Stimulated activated effector memory CD8-positive, alpha-beta T cell treated with anti-CD3 and anti-CD28 coated beads, Interleukin-12 subunit alpha, Interleukin-12 subunit beta, amount 100 ng/mL, for 72 hours (primary cell): ENCODE data around the gene IQGAP3.

ENCODE experiments used
- ATAC-seq: fragments of 150-1000 bp; cut with Tn5 transposase; 2 replicates; pipeline ENCODE4 v1.10.0; 2021
- DNase-seq, 2 donors: peaks; one replicate each; pipeline ENCODE4 v3.0.0; 2021 to 2022; ENCODE audit warnings: low spot score in 2 of 2
- H3K27ac Mint-ChIP-seq: one replicate; pipeline ENCODE4 v1.8.0; 2022; ENCODE audit warnings: mild to moderate bottlenecking, mixed read lengths
- H3K36me3 Mint-ChIP-seq: one replicate; pipeline ENCODE4 v1.8.0; 2022; ENCODE audit warnings: mild to moderate bottlenecking, mixed read lengths
- H3K4me1 Mint-ChIP-seq: one replicate; pipeline ENCODE4 v1.8.0; 2022; ENCODE audit warnings: mixed read lengths
- H3K4me3 Mint-ChIP-seq: one replicate; pipeline ENCODE4 v1.8.0; 2022; ENCODE audit warnings: mild to moderate bottlenecking, mixed read lengths
- H3K9me3 Mint-ChIP-seq: one replicate; pipeline ENCODE4 v1.8.0; 2022; ENCODE audit warnings: mixed read lengths

The IQGAP3 gene

GRCh38 chr1:156600733-156601121, 28.4 kb upstream of the IQGAP3 start:
- no peak for DNase-seq

GRCh38 chr1:156599811-156600210, 27.4 kb upstream of the IQGAP3 start:
- Mint-ChIP-seq H3K4me3 (peak overlapping the region; percentile 95), H3K9me3 (no peaks in the 10 kb centered on the region), H3K27ac (no peak overlapping the region), H3K4me1 (peaks cover 49% of the 10 kb centered on the region), H3K36me3 (peaks cover 69% of the 10 kb centered on the region)
- ATAC-seq = peak; percentile 72
- DNase-seq = no peak

More at GRCh38 chr1:156600733-156601121, 28.4 kb upstream of the IQGAP3 start:
- H3K4me1 Mint-ChIP-seq = peaks cover 40% of the 10 kb centered on the region
- peak overlapping the region; percentile 98 for H3K27ac Mint-ChIP-seq
- peak overlapping the region; percentile 95 for H3K4me3 Mint-ChIP-seq
- peaks cover 60% of the 10 kb centered on the region for H3K36me3 Mint-ChIP-seq
- no peaks in the 10 kb centered on the region for H3K9me3 Mint-ChIP-seq
- ATAC-seq = peak; percentile 4

- H3K9me3 Mint-ChIP-seq = no peaks in the 10 kb centered on the region
- H3K27ac Mint-ChIP-seq = peak overlapping the region; percentile 81
- H3K36me3 Mint-ChIP-seq = peaks cover 78% of the 10 kb centered on the region
- DNase-seq = no peak
- H3K4me3 Mint-ChIP-seq = no peak overlapping the region
- H3K4me1 Mint-ChIP-seq = peaks cover 51% of the 10 kb centered on the region
- no peak for ATAC-seq
Measured at GRCh38 chr1:156598731-156599432, 26.5 kb upstream of the IQGAP3 start.

GRCh38 chr1:156598125-156598524, 25.8 kb upstream of the IQGAP3 start:
- Mint-ChIP-seq H3K9me3 (no peaks in the 10 kb centered on the region), H3K4me3 (no peak overlapping the region), H3K4me1 (peaks cover 51% of the 10 kb centered on the region), H3K36me3 (peaks cover 80% of the 10 kb centered on the region), H3K27ac (peak overlapping the region; percentile 81)
- ATAC-seq (no peak), DNase-seq (no peak)

GRCh38 chr1:156596426-156596825, 24.1 kb upstream of the IQGAP3 start:
- Mint-ChIP-seq H3K4me3 (no peak overlapping the region), H3K27ac (peak overlapping the region; percentile 51), H3K9me3 (no peaks in the 10 kb centered on the region), H3K36me3 (peaks cover 85% of the 10 kb centered on the region), H3K4me1 (peaks cover 47% of the 10 kb centered on the region)
- no peak for DNase-seq
- ATAC-seq = no peak

- H3K4me3 Mint-ChIP-seq = no peak overlapping the region
- DNase-seq (no peak), ATAC-seq (no peak)
- peaks cover 42% of the 10 kb centered on the region for H3K4me1 Mint-ChIP-seq
- peaks cover 71% of the 10 kb centered on the region for H3K36me3 Mint-ChIP-seq
- no peaks in the 10 kb centered on the region for H3K9me3 Mint-ChIP-seq
- peak overlapping the region; percentile 51 for H3K27ac Mint-ChIP-seq
Measured at GRCh38 chr1:156595016-156595415, 22.7 kb upstream of the IQGAP3 start.

GRCh38 chr1:156594190-156594589, 21.8 kb upstream of the IQGAP3 start:
- H3K4me3 Mint-ChIP-seq = no peak overlapping the region
- no peak for DNase-seq
- peaks cover 62% of the 10 kb centered on the region for H3K36me3 Mint-ChIP-seq
- H3K27ac Mint-ChIP-seq = no peak overlapping the region
- peaks cover 42% of the 10 kb centered on the region for H3K4me1 Mint-ChIP-seq
- no peaks in the 10 kb centered on the region for H3K9me3 Mint-ChIP-seq
- ATAC-seq = no peak

GRCh38 chr1:156593661-156593989, 21.3 kb upstream of the IQGAP3 start:
- Mint-ChIP-seq H3K4me3 (no peak overlapping the region), H3K4me1 (peaks cover 38% of the 10 kb centered on the region), H3K36me3 (peaks cover 57% of the 10 kb centered on the region), H3K9me3 (no peaks in the 10 kb centered on the region), H3K27ac (no peak overlapping the region)
- ATAC-seq = no peak
- no peak for DNase-seq

GRCh38 chr1:156592910-156593660, 20.7 kb upstream of the IQGAP3 start:
- ATAC-seq = no peak
- Mint-ChIP-seq H3K36me3 (peaks cover 51% of the 10 kb centered on the region), H3K9me3 (no peaks in the 10 kb centered on the region), H3K27ac (peak overlapping the region; percentile 81), H3K4me3 (peak overlapping the region; percentile 68), H3K4me1 (peaks cover 32% of the 10 kb centered on the region)
- DNase-seq = no peak

- ATAC-seq (no peak), DNase-seq (peak in 1 of 2 donors; percentile 55)
- H3K27ac Mint-ChIP-seq = peak overlapping the region; percentile 81
- no peaks in the 10 kb centered on the region for H3K9me3 Mint-ChIP-seq
- H3K4me1 Mint-ChIP-seq = peaks cover 32% of the 10 kb centered on the region
- peak overlapping the region; percentile 68 for H3K4me3 Mint-ChIP-seq
- peaks cover 44% of the 10 kb centered on the region for H3K36me3 Mint-ChIP-seq
Measured at GRCh38 chr1:156592158-156592909, 20.0 kb upstream of the IQGAP3 start.

GRCh38 chr1:156591432-156592157, 19.2 kb upstream of the IQGAP3 start, which contains the start of gene NAXE:
TSS of gene NAXE (plus strand) at chr1:156591776. CDS start at chr1:156591805, 29 bp downstream.
- Mint-ChIP-seq H3K4me1 (peaks cover 26% of the 10 kb centered on the region), H3K36me3 (peaks cover 39% of the 10 kb centered on the region), H3K27ac (peak within 1 kb of the TSS; percentile 81), H3K4me3 (peak within 1 kb of the TSS; percentile 68), H3K9me3 (no peaks in the 10 kb centered on the region)
- DNase-seq (peak; percentile 63 to 81), ATAC-seq (peak; percentile 95)

GRCh38 chr1:156591181-156591431, 18.7 kb upstream of the IQGAP3 start:
- no peak for DNase-seq
- Mint-ChIP-seq H3K36me3 (peaks cover 35% of the 10 kb centered on the region), H3K27ac (peak overlapping the region; percentile 81), H3K4me3 (peak overlapping the region; percentile 68), H3K9me3 (no peaks in the 10 kb centered on the region), H3K4me1 (peaks cover 26% of the 10 kb centered on the region)
- ATAC-seq = peak; percentile 15

- no peak for DNase-seq
- H3K9me3 Mint-ChIP-seq = no peaks in the 10 kb centered on the region
- no peak for ATAC-seq
- peaks cover 30% of the 10 kb centered on the region for H3K36me3 Mint-ChIP-seq
- peak overlapping the region; percentile 81 for H3K27ac Mint-ChIP-seq
- peak overlapping the region; percentile 68 for H3K4me3 Mint-ChIP-seq
- peaks cover 23% of the 10 kb centered on the region for H3K4me1 Mint-ChIP-seq
Measured at GRCh38 chr1:156590326-156591180, 18.2 kb upstream of the IQGAP3 start.

GRCh38 chr1:156589546-156589945, 17.2 kb upstream of the IQGAP3 start:
- no peak overlapping the region for H3K27ac Mint-ChIP-seq

More at GRCh38 chr1:156589546-156589945, 17.2 kb upstream of the IQGAP3 start:
- no peak for DNase-seq
- no peaks in the 10 kb centered on the region for H3K9me3 Mint-ChIP-seq
- peaks cover 14% of the 10 kb centered on the region for H3K4me1 Mint-ChIP-seq
- ATAC-seq = no peak
- H3K4me3 Mint-ChIP-seq = no peak overlapping the region
- peaks cover 20% of the 10 kb centered on the region for H3K36me3 Mint-ChIP-seq
